Pancreas (tissue), 10 donors: ENCODE results near the gene B4GALNT2. TPM values are rescaled to one million over a fixed set of nuclear protein-coding genes. Genes with fewer than 3 reads are reported as not detected.

Experiments
- ATAC-seq, 4 donors: fragments of 200-7000 bp; cut with Tn5 transposase; one replicate each; pipeline versions ENCODE4 v1.8.0 to v1.9.1; 2020; ENCODE audit warnings: mild to moderate bottlenecking in 4 of 4, moderate library complexity in 4 of 4
- DNase-seq, 6 donors: peaks; one replicate each; pipeline ENCODE4 v3.0.0-alpha.2; 2020
- FAIRE-seq: peaks from 2 replicates; lab custom pipeline; 2012; peaks lifted over from hg19 to GRCh38; lab: Jason Lieb, UNC
- H3K27ac ChIP-seq, 4 donors: fragments of 200-600 bp; sonication (generic); 1 replicate in 3 of 4; 2 replicates in 1 of 4; pipeline versions ENCODE4 v1.5.0 to v1.8.0; 2020
- H3K27me3 ChIP-seq, 4 donors: fragments of 200-600 bp; one replicate each; pipeline ENCODE4 v1.8.0; 2021
- H3K36me3 ChIP-seq, 3 donors: fragments of 200-600 bp; sonication (generic) in 1 of 3; one replicate each; pipeline versions ENCODE4 v1.5.0 to v1.8.0; 2020 to 2021
- H3K4me1 ChIP-seq, 3 donors: fragments of 200-600 bp; one replicate each; pipeline ENCODE4 v1.8.0; 2021
- H3K4me3 ChIP-seq, 4 donors: fragments of 200-600 bp; sonication (generic) in 2 of 4; one replicate each; pipeline versions ENCODE4 v1.5.0 to v1.8.0; 2020 to 2021
- H3K9me3 ChIP-seq, 4 donors: fragments of 200-600 bp; one replicate each; pipeline ENCODE4 v1.8.0; 2021
- WGBS, 2 donors: extraction: QIAGEN DNeasy Blood & Tissue Kit; methylation state at CpG; one replicate each; pipeline ENCODE4 v1.1.7; 2013; 5-methylcytosine and 5-hydroxymethylcytosine counted together
- intact Hi-C, 3 donors: fragments of 100-400 bp; cut with DNase I; formaldehyde crosslinking; loops; one replicate each; pipeline versions ENCODE4 v1.11.1 to v1.14.2; 2022
- polyA plus RNA-seq, 2 donors: library from polyadenylated mRNA; stranded (reverse); fragments of 200-250 nt; gene quantifications; one replicate each; pipeline ENCODE4 v1.2.3, GENCODE V29; 2013
- total RNA-seq, 6 donors: library from RNA; stranded (reverse); fragmentation: NEBNext Ultra II Directional in 4 of 6; extraction: Animal tissue kit (Norgen Biotek cat#: 25700) in 4 of 6; gene quantifications; one replicate each; pipeline versions ENCODE4 v1.2.1 to v1.2.4, GENCODE V29; 2021 to 2023
- TF ChIP-seq, protein P1 (sequence below), 4 donors: fragments of 200-600 bp; sonication (generic) in 3 of 4; IDR thresholded peaks; one replicate each; pipeline versions ENCODE4 v1.5.0 to v1.8.0; 2021; ENCODE audit warnings: antibody characterized with exemption in 4 of 4
- donor health status: healthy with polysubstance abuse.
- donor health status: DM: no; HTN: no; CAD: no; lungs with moderate emphysema.
- donor health status: DM: no; HTN: no; CAD: no.
- donor health status: control.
- donor health status: control.
- donor health status: Bipolar disorder and iron deficiency.
- donor health status: DM: yes; HTN: yes; CAD: no.
- donor health status: DM: no; HTN: no; CAD: no.
- donor health status: DM: no; HTN: no; CAD: no.
- donor health status: DM: yes; HTN: yes; CAD: no.

Gene B4GALNT2
- total and polyA plus RNA-seq, 8 donors = 0.03 TPM; not detected in 7

DNA sequence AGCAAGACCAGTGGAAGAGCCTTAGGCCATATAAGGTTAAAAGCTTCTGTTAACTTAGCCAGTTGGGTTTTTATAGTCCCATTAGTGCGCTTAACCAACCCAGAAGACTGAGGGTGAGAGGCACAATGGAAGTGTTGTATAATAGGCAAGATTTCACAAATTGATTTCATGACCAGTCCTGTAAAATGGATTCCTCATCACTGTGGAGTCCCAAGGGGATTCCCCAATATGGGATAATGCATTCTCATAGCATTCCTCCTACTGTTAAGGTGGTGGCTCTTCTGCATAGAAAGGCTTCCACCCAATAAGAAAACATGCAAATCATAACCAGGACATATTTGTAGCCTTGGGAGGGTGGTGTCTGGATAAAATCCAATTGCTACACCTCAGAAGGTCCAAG lies 22.1 kb upstream of the B4GALNT2 start:
- FAIRE-seq = no peak

GRCh38 chr17:49111934-49112333 lies 20.6 kb upstream of the B4GALNT2 start:
- Histone ChIP-seq H3K27ac (no peak overlapping the region), H3K36me3 (no peaks in the 10 kb centered on the region), H3K27me3 (no peaks in the 10 kb centered on the region), H3K9me3 (no peaks in the 10 kb centered on the region), H3K4me1 (peaks cover 0 to 12% (median 10%) of the 10 kb centered on the region in 3 donors), H3K4me3 (no peak overlapping the region)
- intact Hi-C loops = no loop called here
- TF ChIP-seq, protein P1, sequence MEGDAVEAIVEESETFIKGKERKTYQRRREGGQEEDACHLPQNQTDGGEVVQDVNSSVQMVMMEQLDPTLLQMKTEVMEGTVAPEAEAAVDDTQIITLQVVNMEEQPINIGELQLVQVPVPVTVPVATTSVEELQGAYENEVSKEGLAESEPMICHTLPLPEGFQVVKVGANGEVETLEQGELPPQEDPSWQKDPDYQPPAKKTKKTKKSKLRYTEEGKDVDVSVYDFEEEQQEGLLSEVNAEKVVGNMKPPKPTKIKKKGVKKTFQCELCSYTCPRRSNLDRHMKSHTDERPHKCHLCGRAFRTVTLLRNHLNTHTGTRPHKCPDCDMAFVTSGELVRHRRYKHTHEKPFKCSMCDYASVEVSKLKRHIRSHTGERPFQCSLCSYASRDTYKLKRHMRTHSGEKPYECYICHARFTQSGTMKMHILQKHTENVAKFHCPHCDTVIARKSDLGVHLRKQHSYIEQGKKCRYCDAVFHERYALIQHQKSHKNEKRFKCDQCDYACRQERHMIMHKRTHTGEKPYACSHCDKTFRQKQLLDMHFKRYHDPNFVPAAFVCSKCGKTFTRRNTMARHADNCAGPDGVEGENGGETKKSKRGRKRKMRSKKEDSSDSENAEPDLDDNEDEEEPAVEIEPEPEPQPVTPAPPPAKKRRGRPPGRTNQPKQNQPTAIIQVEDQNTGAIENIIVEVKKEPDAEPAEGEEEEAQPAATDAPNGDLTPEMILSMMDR (IDR thresholded peaks at IDR 0.05) = no peak
- no peak for FAIRE-seq
- DNase-seq = no peak
- ATAC-seq = no peak
- 75 to 90% methylated on average over 4 of the region's 4 CpGs for WGBS, 2 donors

More for the DNA sequence above, 22.1 kb upstream of the B4GALNT2 start:
- H3K9me3 ChIP-seq = no peaks in the 10 kb centered on the region
- 97 to 100% methylated on average over 1 of the region's 1 CpG for WGBS, 2 donors
- TF ChIP-seq, protein P1 (IDR thresholded peaks at IDR 0.05) = no peak
- DNase-seq (no peak), ATAC-seq (no peak)
- intact Hi-C loops = no loop called here
- H3K4me3 ChIP-seq = no peak overlapping the region
- H3K4me1 ChIP-seq = peaks cover 7 to 19% (median 18%) of the 10 kb centered on the region in 3 donors
- H3K27ac ChIP-seq = no peak overlapping the region
- no peaks in the 10 kb centered on the region for H3K36me3 ChIP-seq
- no peaks in the 10 kb centered on the region for H3K27me3 ChIP-seq

DNA sequence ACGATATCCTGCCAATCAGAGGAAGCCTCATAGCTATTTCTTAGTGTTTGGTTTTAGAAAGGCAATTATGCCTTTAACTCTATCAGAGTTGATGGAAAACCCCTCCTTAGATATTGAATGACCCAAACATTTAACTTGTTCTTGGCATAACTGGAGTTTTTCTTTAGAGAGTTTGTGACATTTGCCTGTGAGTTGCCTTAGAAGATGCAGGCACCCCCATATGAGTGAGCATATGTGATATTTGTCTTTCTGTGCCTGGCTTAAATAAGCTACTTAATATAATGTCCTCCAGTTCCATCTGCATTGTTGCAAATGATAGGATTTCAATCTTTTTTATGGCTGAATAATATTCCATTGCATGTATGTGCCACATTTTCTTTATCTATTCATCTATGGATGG lies 19.6 kb upstream of the B4GALNT2 start:
- intact Hi-C loops = no loop called here
- 52 to 89% methylated on average over 1 of the region's 1 CpG for WGBS, 2 donors
- H3K27me3 ChIP-seq = no peaks in the 10 kb centered on the region
- ATAC-seq (no peak), FAIRE-seq (no peak), DNase-seq (no peak)
- TF ChIP-seq, protein P1 (IDR thresholded peaks at IDR 0.05) = no peak
- H3K27ac ChIP-seq = no peak overlapping the region
- H3K4me1 ChIP-seq = peaks cover 0 to 8% (median 4%) of the 10 kb centered on the region in 3 donors
- no peaks in the 10 kb centered on the region for H3K36me3 ChIP-seq
- no peaks in the 10 kb centered on the region for H3K9me3 ChIP-seq
- no peak overlapping the region for H3K4me3 ChIP-seq

GRCh38 chr17:49114703-49115102 lies 17.9 kb upstream of the B4GALNT2 start:
- Histone ChIP-seq H3K27ac (no peak overlapping the region), H3K36me3 (no peaks in the 10 kb centered on the region), H3K27me3 (peaks cover 0 to 5% (median 0%) of the 10 kb centered on the region in 4 donors), H3K9me3 (no peaks in the 10 kb centered on the region), H3K4me1 (no peaks in the 10 kb centered on the region), H3K4me3 (no peak overlapping the region)
- TF ChIP-seq, protein P1 (IDR thresholded peaks at IDR 0.05) = no peak
- DNase-seq = no peak
- ATAC-seq = no peak
- FAIRE-seq = no peak
- 82 to 89% methylated on average over 1 of the region's 1 CpG for WGBS, 2 donors
- intact Hi-C loops = no loop called here

- WGBS, 2 donors = 88% methylated on average over 2 of the region's 2 CpGs
- peaks cover 0 to 18% (median 0%) of the 10 kb centered on the region in 4 donors for H3K27me3 ChIP-seq
- no peak overlapping the region for H3K27ac ChIP-seq
- intact Hi-C loops = no loop called here
- H3K4me1 ChIP-seq = no peaks in the 10 kb centered on the region
- TF ChIP-seq, protein P1 (IDR thresholded peaks at IDR 0.05) = no peak
- DNase-seq (no peak), ATAC-seq (no peak), FAIRE-seq (no peak)
- no peaks in the 10 kb centered on the region for H3K9me3 ChIP-seq
- H3K4me3 ChIP-seq = no peak overlapping the region
- no peaks in the 10 kb centered on the region for H3K36me3 ChIP-seq
These were observed 14.9 kb upstream of the B4GALNT2 start for GRCh38 chr17:49117587-49118230.
